Activated naive CD8-positive, alpha-beta T cell treated with anti-CD3 and anti-CD28 coated beads, Interleukin-2, amount 50 U/mL, for 24 hours (primary cell): ENCODE results near the gene PAK5.

ENCODE experiments used
- ATAC-seq: fragments of 150-1000 bp; cut with Tn5 transposase; one replicate; pipeline ENCODE4 v1.10.0; 2021
- DNase-seq: peaks from one replicate; pipeline ENCODE4 v3.0.0; 2021
- H3K27ac Mint-ChIP-seq: one replicate; pipeline ENCODE4 v1.8.0; 2021; ENCODE audit warnings: mild to moderate bottlenecking, mixed read lengths
- H3K27me3 Mint-ChIP-seq: one replicate; pipeline ENCODE4 v1.8.0; 2021; ENCODE audit warnings: mixed read lengths
- H3K36me3 Mint-ChIP-seq: one replicate; pipeline ENCODE4 v1.8.0; 2021; ENCODE audit warnings: low read depth, mixed read lengths
- H3K4me1 Mint-ChIP-seq: one replicate; pipeline ENCODE4 v1.8.0; 2021; ENCODE audit warnings: mixed read lengths
- H3K4me3 Mint-ChIP-seq: one replicate; pipeline ENCODE4 v1.8.0; 2021; ENCODE audit warnings: mild to moderate bottlenecking, moderate library complexity, mixed read lengths
- H3K9me3 Mint-ChIP-seq: one replicate; pipeline ENCODE4 v1.8.0; 2021; ENCODE audit warnings: mixed read lengths

PAK5 gene

GRCh38 chr20:9495701-9496100, 343.2 kb downstream of the PAK5 start:
- no peak overlapping the region for H3K27ac Mint-ChIP-seq
- H3K9me3 Mint-ChIP-seq = no peaks in the 10 kb centered on the region
- H3K27me3 Mint-ChIP-seq = no peaks in the 10 kb centered on the region
- H3K36me3 Mint-ChIP-seq = no peaks in the 10 kb centered on the region
- H3K4me3 Mint-ChIP-seq = no peak overlapping the region
- H3K4me1 Mint-ChIP-seq = no peaks in the 10 kb centered on the region
- DNase-seq = no peak
- no peak for ATAC-seq

DNA sequence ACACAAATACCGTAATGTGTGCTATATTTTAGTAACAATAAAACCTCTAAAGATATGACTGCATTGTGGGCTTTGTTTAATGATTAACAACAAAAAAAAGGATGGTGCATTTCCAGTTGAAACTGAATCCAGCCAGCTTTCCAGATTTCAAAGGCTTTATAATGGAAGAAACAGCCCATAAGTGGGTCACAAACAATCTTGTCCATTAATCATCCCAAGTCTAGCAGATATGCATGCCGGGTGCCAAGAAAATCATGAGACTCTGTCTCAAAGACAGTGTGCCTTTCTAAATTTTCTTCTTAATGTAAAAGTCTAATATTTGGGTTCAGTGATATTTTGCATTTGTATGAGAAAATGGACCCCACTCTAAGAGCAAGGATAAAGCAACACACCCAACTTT, 345.1 kb downstream of the PAK5 start:
- Mint-ChIP-seq H3K4me3 (no peak overlapping the region), H3K9me3 (peaks cover 4% of the 10 kb centered on the region), H3K36me3 (no peaks in the 10 kb centered on the region), H3K4me1 (no peaks in the 10 kb centered on the region), H3K27ac (no peak overlapping the region), H3K27me3 (no peaks in the 10 kb centered on the region)
- DNase-seq (no peak), ATAC-seq (no peak)

GRCh38 chr20:9492067-9492466, 346.8 kb downstream of the PAK5 start:
- H3K36me3 Mint-ChIP-seq = no peaks in the 10 kb centered on the region
- H3K27ac Mint-ChIP-seq = no peak overlapping the region
- no peaks in the 10 kb centered on the region for H3K27me3 Mint-ChIP-seq
- peaks cover 4% of the 10 kb centered on the region for H3K9me3 Mint-ChIP-seq
- H3K4me1 Mint-ChIP-seq = no peaks in the 10 kb centered on the region
- DNase-seq = no peak
- no peak for ATAC-seq
- no peak overlapping the region for H3K4me3 Mint-ChIP-seq

DNA sequence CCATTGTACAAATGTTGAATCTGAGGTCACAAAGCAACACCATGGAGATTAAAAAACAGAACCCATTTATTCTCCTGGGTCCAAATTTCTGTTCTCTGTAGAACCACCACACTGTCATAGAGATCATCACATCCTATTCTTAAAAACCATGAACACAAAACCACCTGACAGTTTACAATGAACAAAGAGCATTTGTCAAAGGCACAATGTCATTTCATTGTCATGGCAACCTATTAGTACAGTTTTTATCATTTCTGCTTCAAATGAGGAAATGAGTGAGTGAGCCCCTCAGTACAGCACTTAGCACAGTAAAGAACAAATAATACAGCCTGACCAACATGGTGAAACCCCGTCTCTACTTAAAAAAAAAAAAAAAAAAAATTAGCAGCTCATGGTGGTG, 347.6 kb downstream of the PAK5 start:
- H3K27me3 Mint-ChIP-seq = no peaks in the 10 kb centered on the region
- peaks cover 4% of the 10 kb centered on the region for H3K9me3 Mint-ChIP-seq
- H3K4me3 Mint-ChIP-seq = no peak overlapping the region
- ATAC-seq (no peak), DNase-seq (no peak)
- H3K27ac Mint-ChIP-seq = no peak overlapping the region
- no peaks in the 10 kb centered on the region for H3K36me3 Mint-ChIP-seq
- no peaks in the 10 kb centered on the region for H3K4me1 Mint-ChIP-seq

- no peak for ATAC-seq
- Mint-ChIP-seq H3K36me3 (no peaks in the 10 kb centered on the region), H3K27ac (no peak overlapping the region), H3K27me3 (no peaks in the 10 kb centered on the region), H3K4me3 (no peak overlapping the region), H3K4me1 (no peaks in the 10 kb centered on the region), H3K9me3 (peaks cover 4% of the 10 kb centered on the region)
- DNase-seq = no peak
Observed at GRCh38 chr20:9490631-9491030, 348.2 kb downstream of the PAK5 start.

DNA sequence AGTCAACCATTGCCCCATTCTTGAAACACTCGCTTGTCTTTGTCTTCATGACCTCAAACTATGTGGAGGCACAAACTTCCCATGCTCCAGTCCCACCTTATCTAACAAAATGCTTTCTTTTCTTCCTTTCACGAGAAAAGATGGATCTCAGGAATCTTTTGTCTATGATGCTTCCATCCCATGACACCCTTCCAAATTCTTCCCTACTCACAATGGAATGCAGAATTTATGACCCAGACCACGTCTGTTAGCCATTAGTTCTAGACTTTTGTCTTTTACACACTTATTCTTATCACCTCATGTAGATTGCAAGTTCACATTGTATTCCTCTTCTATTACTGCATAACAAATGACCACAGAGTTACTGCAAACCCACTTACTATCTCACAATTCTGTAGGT, 348.7 kb downstream of the PAK5 start:
- H3K36me3 Mint-ChIP-seq = no peaks in the 10 kb centered on the region
- H3K27ac Mint-ChIP-seq = no peak overlapping the region
- DNase-seq (no peak), ATAC-seq (no peak)
- H3K9me3 Mint-ChIP-seq = peaks cover 4% of the 10 kb centered on the region
- H3K27me3 Mint-ChIP-seq = no peaks in the 10 kb centered on the region
- no peak overlapping the region for H3K4me3 Mint-ChIP-seq
- H3K4me1 Mint-ChIP-seq = no peaks in the 10 kb centered on the region

GRCh38 chr20:9488063-9488462, 350.8 kb downstream of the PAK5 start:
- no peak for DNase-seq
- Mint-ChIP-seq H3K9me3 (peaks cover 8% of the 10 kb centered on the region), H3K4me1 (no peaks in the 10 kb centered on the region), H3K36me3 (no peaks in the 10 kb centered on the region), H3K27ac (no peak overlapping the region), H3K27me3 (no peaks in the 10 kb centered on the region), H3K4me3 (no peak overlapping the region)
- ATAC-seq = no peak
